Measurements from ENCODE around the gene MRGPRE.

Gene MRGPRE

DNA sequence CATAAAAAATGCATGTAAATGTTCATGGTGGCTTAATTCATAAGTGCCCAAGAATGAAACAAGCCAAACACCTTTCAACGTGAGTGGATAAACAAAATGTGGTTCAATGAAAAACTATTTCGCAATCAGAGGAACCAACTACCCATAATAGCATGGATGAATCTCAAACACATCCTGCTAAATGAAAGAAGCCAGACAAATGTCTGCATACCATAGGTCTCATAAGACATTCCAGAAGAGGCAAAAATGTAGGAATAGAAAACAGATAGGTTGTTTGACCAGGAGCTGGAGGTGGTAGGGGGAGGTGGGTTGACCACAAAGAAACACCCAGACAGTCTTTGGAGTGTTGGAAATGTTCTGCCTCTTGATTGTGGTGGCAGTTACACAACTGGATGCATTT lies 53.9 kb downstream of the MRGPRE start:
- DNase-seq (ENCODE audit: low read depth) = no peak

DNA sequence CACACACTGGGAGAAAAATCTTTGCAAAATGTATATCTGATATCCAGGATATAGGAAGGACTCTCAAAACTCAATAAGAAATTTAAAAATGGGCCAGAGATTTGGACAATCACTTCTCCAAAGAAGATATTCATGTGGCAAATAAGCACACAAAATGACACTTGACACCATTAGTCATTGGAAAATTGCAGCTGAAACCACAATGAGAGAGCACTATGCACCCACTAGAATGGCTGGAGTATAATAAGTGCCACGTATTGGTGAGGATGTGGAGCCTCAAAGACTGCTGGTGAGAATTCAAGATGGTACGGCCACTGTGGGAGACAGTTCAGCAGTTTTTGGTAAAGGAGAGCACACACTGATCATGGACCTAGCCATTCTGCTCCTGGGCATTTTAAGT lies 54.3 kb downstream of the MRGPRE start:
- no peak for DNase-seq (ENCODE audit: low read depth)

Data from stimulated activated CD8-positive, alpha-beta memory T cell treated with anti-CD3 and anti-CD28 coated beads, Interleukin-15, amount 100 ng/mL, for 24 hours (primary cell).